ENCODE measurements around the gene EFTUD2.

The EFTUD2 gene

GRCh38 chr17:44887971-44888954, 11.0 kb downstream of the EFTUD2 start:
- DNase-seq (ENCODE audit: low spot score): no peak

- DNase-seq (ENCODE audit: low spot score): no peak
Measured at GRCh38 chr17:44887016-44887415, 12.2 kb downstream of the EFTUD2 start.

GRCh38 chr17:44884941-44885340, 14.3 kb downstream of the EFTUD2 start:
- DNase-seq (ENCODE audit: low spot score): no peak

GRCh38 chr17:44881145-44881544, 18.1 kb downstream of the EFTUD2 start:
- no peak for DNase-seq (ENCODE audit: low spot score)

GRCh38 chr17:44880062-44880461, 19.2 kb downstream of the EFTUD2 start:
- no peak for DNase-seq (ENCODE audit: low spot score)

- no peak for DNase-seq (ENCODE audit: low spot score)
Measured at GRCh38 chr17:44879376-44879775, 19.9 kb downstream of the EFTUD2 start.

GRCh38 chr17:44878627-44879221, 20.5 kb downstream of the EFTUD2 start:
- peak; percentile 45 for DNase-seq (ENCODE audit: low spot score)

GRCh38 chr17:44877121-44877520, 22.1 kb downstream of the EFTUD2 start:
- no peak for DNase-seq (ENCODE audit: low spot score)

GRCh38 chr17:44875761-44876160, 23.5 kb downstream of the EFTUD2 start:
- no peak for DNase-seq (ENCODE audit: low spot score)

GRCh38 chr17:44872131-44872768, 27.0 kb downstream of the EFTUD2 start:
- DNase-seq (ENCODE audit: low spot score): no peak

GRCh38 chr17:44871556-44871955, 27.7 kb downstream of the EFTUD2 start:
- no peak for DNase-seq (ENCODE audit: low spot score)

GRCh38 chr17:44867841-44868240, 31.4 kb downstream of the EFTUD2 start:
- no peak for DNase-seq (ENCODE audit: low spot score)

- DNase-seq (ENCODE audit: low spot score): no peak
Measured at GRCh38 chr17:44865931-44866330, 33.3 kb downstream of the EFTUD2 start.

- DNase-seq (ENCODE audit: low spot score): peak; percentile 73
Measured at GRCh38 chr17:44865231-44865660, 34.0 kb downstream of the EFTUD2 start.

- DNase-seq (ENCODE audit: low spot score): no peak
Measured at GRCh38 chr17:44864831-44865230, 34.4 kb downstream of the EFTUD2 start.

GRCh38 chr17:44863061-44863918, 36.0 kb downstream of the EFTUD2 start:
- DNase-seq (ENCODE audit: low spot score): no peak

GRCh38 chr17:44862278-44862914, 36.8 kb downstream of the EFTUD2 start:
- DNase-seq (ENCODE audit: low spot score): no peak

- DNase-seq (ENCODE audit: low spot score): no peak
Measured at GRCh38 chr17:44859701-44860100, 39.5 kb downstream of the EFTUD2 start.

- no peak for DNase-seq (ENCODE audit: low spot score)
Measured at GRCh38 chr17:44854192-44854591, 45.1 kb downstream of the EFTUD2 start.

- no peak for DNase-seq (ENCODE audit: low spot score)
Measured at GRCh38 chr17:44850612-44851011, 48.6 kb downstream of the EFTUD2 start.

GRCh38 chr17:44850025-44850424, 49.2 kb downstream of the EFTUD2 start:
- no peak for DNase-seq (ENCODE audit: low spot score)

Measured in germinal center (tissue), 1 donor.